DMS114 treated with DMSO at 0.1 percent for 48 hours (cell line): ENCODE measurements around the gene RPL27A.

Source experiments
- DNase-seq: peaks from one replicate; lab custom pipeline; 2025; ENCODE audit not compliant: unreplicated experiment; lab: John Stamatoyannopoulos, UW

RPL27A gene

GRCh38 chr11:8672346-8672745 is 10.2 kb upstream of the RPL27A start:
- no peak for DNase-seq

- no peak for DNase-seq
Observed at GRCh38 chr11:8674859-8675258, 7.7 kb upstream of the RPL27A start.

GRCh38 chr11:8676458-8676857 is 6.1 kb upstream of the RPL27A start:
- DNase-seq: no peak

GRCh38 chr11:8679006-8679405 is 3.6 kb upstream of the RPL27A start:
- no peak for DNase-seq

- no peak for DNase-seq
Observed at GRCh38 chr11:8681837-8682302, 722 bp upstream of the RPL27A start.

GRCh38 chr11:8683115-8683807 is 669 bp downstream of the RPL27A start:
- DNase-seq: no peak

GRCh38 chr11:8684600-8685290 is 2.2 kb downstream of the RPL27A start:
- no peak for DNase-seq

- no peak for DNase-seq
Observed at GRCh38 chr11:8685306-8685705, 2.7 kb downstream of the RPL27A start.

- DNase-seq: no peak
Observed at GRCh38 chr11:8685820-8686219, 3.2 kb downstream of the RPL27A start.

- DNase-seq: no peak
Observed at GRCh38 chr11:8686325-8686724, 3.7 kb downstream of the RPL27A start.

GRCh38 chr11:8688414-8689362 is 6.1 kb downstream of the RPL27A start:
- DNase-seq: peak; percentile 88

- DNase-seq: no peak
Observed at GRCh38 chr11:8689726-8690255, 7.2 kb downstream of the RPL27A start.

- DNase-seq: no peak
Observed at GRCh38 chr11:8690374-8691342, 8.1 kb downstream of the RPL27A start.

GRCh38 chr11:8691601-8692000 is 9.0 kb downstream of the RPL27A start:
- no peak for DNase-seq

GRCh38 chr11:8692417-8692816 is 9.8 kb downstream of the RPL27A start:
- DNase-seq: no peak

GRCh38 chr11:8693010-8693551 is 10.5 kb downstream of the RPL27A start:
- DNase-seq: no peak

GRCh38 chr11:8693555-8693954 is 11.0 kb downstream of the RPL27A start:
- no peak for DNase-seq

- DNase-seq: no peak
Observed at GRCh38 chr11:8694137-8694536, 11.5 kb downstream of the RPL27A start.

- no peak for DNase-seq
Observed at GRCh38 chr11:8697054-8697453, 14.5 kb downstream of the RPL27A start.

- DNase-seq: no peak
Observed at GRCh38 chr11:8698379-8698851, 15.8 kb downstream of the RPL27A start.
